ENCODE data around the gene PDIA6. TPM values are rescaled to one million over a fixed set of nuclear protein-coding genes. Genes with fewer than 3 reads are reported as not detected.

Gene PDIA6
- total RNA-seq, 1 experiment from 2014 or later: 314 TPM

DNA sequence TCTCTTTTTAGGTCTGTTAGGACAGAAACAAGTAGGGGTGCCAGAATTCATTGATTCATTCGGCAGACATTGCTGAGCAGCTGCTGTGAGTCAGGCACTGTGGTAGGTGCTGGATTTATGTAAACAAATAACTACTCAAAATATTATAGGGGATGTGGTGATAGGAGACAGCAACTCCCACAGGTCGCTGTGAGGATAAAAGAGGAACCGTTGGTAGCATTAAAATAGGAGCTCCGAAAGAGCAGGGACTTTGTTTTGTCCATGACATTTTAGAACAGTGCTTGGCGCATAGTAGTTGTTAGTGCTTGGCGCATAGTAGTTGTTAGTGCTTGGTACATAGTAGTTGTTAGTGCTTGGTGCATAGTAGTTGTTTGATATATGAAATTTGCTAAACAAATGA is 62.0 kb downstream of the PDIA6 start:
- no peak for TF ChIP-seq CTCF (conservative IDR thresholded peaks at IDR 0.05; ENCODE audit: low read depth, low read length)
- TF ChIP-seq EZH2 (IDR thresholded peaks at IDR 0.05; ENCODE audit: borderline replicate concordance, low read depth, low read length, poor library complexity, severe bottlenecking): no peak
- ChIA-PET CTCF (no interaction called here), POLR2A (ENCODE audit: low non-redundant PET) (no interaction called here)
- H3K4me3 ChIP-seq (ENCODE audit: low read depth, low read length, poor library complexity, severe bottlenecking): no peak overlapping the region
- no peaks in the 10 kb centered on the region for H3K4me1 ChIP-seq (ENCODE audit: insufficient read depth, low read length, poor library complexity, severe bottlenecking)
- no peak for DNase-seq (ENCODE audit: low spot score)
- H3K36me3 ChIP-seq (ENCODE audit: insufficient read depth, low read length, poor library complexity, severe bottlenecking): no peaks in the 10 kb centered on the region
- intact Hi-C loops (cut with micrococcal nuclease; ENCODE audit: unreplicated experiment): no loop called here
- no peaks in the 10 kb centered on the region for H3K9me3 ChIP-seq (ENCODE audit: low read depth, low read length, poor library complexity, severe bottlenecking)
- no TSS peak for BruUV-seq (replicated peaks)
- H3K27me3 ChIP-seq (replicated peaks; ENCODE audit: insufficient read depth, low read depth, low read length, poor library complexity): no peaks in the 10 kb centered on the region
- H3K27ac ChIP-seq (ENCODE audit: low read depth, low read length, poor library complexity, severe bottlenecking): no peak overlapping the region

GRCh38 chr2:10742666-10743065 is 69.9 kb downstream of the PDIA6 start:
- Histone ChIP-seq H3K27me3 (replicated peaks; ENCODE audit: insufficient read depth, low read depth, low read length, poor library complexity) (no peaks in the 10 kb centered on the region), H3K36me3 (ENCODE audit: insufficient read depth, low read length, poor library complexity, severe bottlenecking) (no peaks in the 10 kb centered on the region), H3K4me1 (ENCODE audit: insufficient read depth, low read length, poor library complexity, severe bottlenecking) (no peaks in the 10 kb centered on the region), H3K27ac (ENCODE audit: low read depth, low read length, poor library complexity, severe bottlenecking) (no peak overlapping the region), H3K4me3 (ENCODE audit: low read depth, low read length, poor library complexity, severe bottlenecking) (no peak overlapping the region), H3K9me3 (ENCODE audit: low read depth, low read length, poor library complexity, severe bottlenecking) (no peaks in the 10 kb centered on the region)
- TF ChIP-seq EZH2 (IDR thresholded peaks at IDR 0.05; ENCODE audit: borderline replicate concordance, low read depth, low read length, poor library complexity, severe bottlenecking) (no peak), CTCF (conservative IDR thresholded peaks at IDR 0.05; ENCODE audit: low read depth, low read length) (no peak)
- DNase-seq (ENCODE audit: low spot score): no peak
- CTCF ChIA-PET: no interaction called here
- POLR2A ChIA-PET (ENCODE audit: low non-redundant PET): no interaction called here
- intact Hi-C loops (cut with micrococcal nuclease; ENCODE audit: unreplicated experiment): no loop called here
- BruUV-seq (replicated peaks): no TSS peak

DNA sequence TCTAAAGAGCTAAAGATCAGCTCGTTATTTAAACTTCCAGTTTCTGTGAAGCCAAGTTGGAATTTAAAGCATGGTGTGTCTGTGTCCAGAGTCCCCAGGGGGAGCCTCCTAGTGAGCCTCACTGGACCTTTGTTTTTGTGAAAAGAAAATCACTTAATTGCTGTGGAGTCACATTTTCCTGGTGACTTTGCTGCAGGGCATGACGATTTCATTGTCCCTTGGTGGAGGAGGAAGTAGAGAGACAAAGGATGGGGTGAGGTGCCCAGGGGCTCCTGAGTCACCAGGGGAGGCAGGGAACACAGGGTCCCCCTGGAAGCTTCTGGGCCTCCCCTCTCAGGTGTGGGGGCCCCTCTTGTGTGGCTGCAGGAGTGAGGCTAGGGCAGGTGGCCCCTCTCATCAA is 71.4 kb downstream of the PDIA6 start:
- BruUV-seq (replicated peaks): no TSS peak
- H3K9me3 ChIP-seq (ENCODE audit: low read depth, low read length, poor library complexity, severe bottlenecking): no peaks in the 10 kb centered on the region
- no peak overlapping the region for H3K27ac ChIP-seq (ENCODE audit: low read depth, low read length, poor library complexity, severe bottlenecking)
- H3K36me3 ChIP-seq (ENCODE audit: insufficient read depth, low read length, poor library complexity, severe bottlenecking): no peaks in the 10 kb centered on the region
- intact Hi-C loops (cut with micrococcal nuclease; ENCODE audit: unreplicated experiment): no loop called here
- TF ChIP-seq EZH2 (IDR thresholded peaks at IDR 0.05; ENCODE audit: borderline replicate concordance, low read depth, low read length, poor library complexity, severe bottlenecking): no peak
- TF ChIP-seq CTCF (conservative IDR thresholded peaks at IDR 0.05; ENCODE audit: low read depth, low read length): no peak
- no peaks in the 10 kb centered on the region for H3K4me1 ChIP-seq (ENCODE audit: insufficient read depth, low read length, poor library complexity, severe bottlenecking)
- H3K4me3 ChIP-seq (ENCODE audit: low read depth, low read length, poor library complexity, severe bottlenecking): no peak overlapping the region
- ChIA-PET POLR2A (ENCODE audit: low non-redundant PET) (no interaction called here), CTCF (no interaction called here)
- no peaks in the 10 kb centered on the region for H3K27me3 ChIP-seq (replicated peaks; ENCODE audit: insufficient read depth, low read depth, low read length, poor library complexity)
- DNase-seq (ENCODE audit: low spot score): no peak

All from A673 (cell line).